Fibroblast of lung (primary cell): ENCODE results near the gene TMEM203. TPM values are rescaled to one million over a fixed set of nuclear protein-coding genes. Genes with fewer than 3 reads are reported as not detected.

Source experiments
- DNase-seq, 2 donors: peaks; one replicate each; pipeline versions ENCODE4 v3.0.0 to v3.0.0-alpha.2; 2010; ENCODE audit warnings: low read depth in 2 of 2
- H2AFZ ChIP-seq: 2 replicates; pipeline ENCODE4 v1.5.1; 2012; ENCODE audit warnings: low read length, control low read depth, inconsistent platforms
- H3K27ac ChIP-seq: 2 replicates; pipeline ENCODE4 v1.5.1; 2011; ENCODE audit warnings: low read length, control low read depth; ENCODE audit not compliant: insufficient read depth
- H3K27me3 ChIP-seq: 2 replicates; pipeline ENCODE4 v1.5.1; 2011; ENCODE audit warnings: mild to moderate bottlenecking, low read length; ENCODE audit not compliant: control insufficient read depth, insufficient read depth
- H3K36me3 ChIP-seq: 2 replicates; pipeline ENCODE4 v1.5.1; 2011; ENCODE audit warnings: low read length; ENCODE audit not compliant: control insufficient read depth, insufficient read depth
- H3K4me1 ChIP-seq: 2 replicates; pipeline ENCODE4 v1.5.1; 2011; ENCODE audit warnings: low read length; ENCODE audit not compliant: control insufficient read depth, insufficient read depth; ENCODE audit errors: extremely low read depth
- H3K4me2 ChIP-seq: 2 replicates; pipeline ENCODE4 v1.5.1; 2011; ENCODE audit warnings: low read length, control low read depth; ENCODE audit not compliant: insufficient read depth; ENCODE audit errors: extremely low read depth
- H3K4me3 ChIP-seq, 4 experiments: fragments of 200-600 bp in 1 of 4; sonication (generic) in 1 of 4; replicated peaks in 1 of 4; 2 replicates each; pipeline ENCODE4 v1.5.1; 2011 to 2016; ENCODE audit warnings: low read length in 4 of 4, low read depth in 3 of 4, mild to moderate bottlenecking in 3 of 4, control low read depth in 2 of 4, inconsistent platforms in 1 of 4, mixed read lengths in 1 of 4; ENCODE audit not compliant: insufficient read depth in 1 of 4; ENCODE audit errors: control extremely low read depth in 1 of 4
- H3K79me2 ChIP-seq: 2 replicates; pipeline ENCODE4 v1.5.1; 2012; ENCODE audit warnings: mild to moderate bottlenecking, low read length, inconsistent platforms; ENCODE audit not compliant: control insufficient read depth, insufficient read depth
- H3K9ac ChIP-seq: 2 replicates; pipeline ENCODE4 v1.5.1; 2011; ENCODE audit warnings: mild to moderate bottlenecking, low read length, control low read depth; ENCODE audit not compliant: insufficient read depth
- H3K9me3 ChIP-seq: 2 replicates; pipeline ENCODE4 v1.5.1; 2012; ENCODE audit warnings: low read depth, low read length; ENCODE audit not compliant: control insufficient read depth, insufficient read depth
- H4K20me1 ChIP-seq: 2 replicates; pipeline ENCODE4 v1.5.1; 2011; ENCODE audit warnings: low read length; ENCODE audit not compliant: control insufficient read depth, insufficient read depth; ENCODE audit errors: extremely low read depth
- CTCF ChIP-seq, 2 donors: IDR thresholded peaks in 1 of 2; conservative IDR thresholded peaks in 1 of 2; 1 replicate in 1 of 2; 2 replicates in 1 of 2; pipeline ENCODE4 v1.5.1; 2011 to 2012; ENCODE audit warnings: low read length in 2 of 2, control low read depth in 1 of 2, inconsistent platforms in 1 of 2, low read depth in 1 of 2, mild to moderate bottlenecking in 1 of 2
- EZH2 ChIP-seq: IDR thresholded peaks from 2 replicates; pipeline ENCODE4 v1.5.1; 2012; ENCODE audit warnings: low read length, control low read depth, mild to moderate bottlenecking; ENCODE audit errors: missing control alignments
- polyA plus RNA-seq, 2 donors: library from polyadenylated mRNA; depleted of rRNA in 1 of 2; stranded (reverse) in 1 of 2; unstranded in 1 of 2; fragments of >200 nt; gene quantifications; 2 replicates each; pipeline ENCODE4 v1.2.1, GENCODE V29; 2011 to 2012; ENCODE audit warnings: missing spikeins in 1 of 2
- total RNA-seq: library from RNA; depleted of rRNA; stranded (reverse); fragments of >200 nt; gene quantifications from 2 replicates; pipeline ENCODE4 v1.2.1, GENCODE V29; 2014

TMEM203 gene
- total and polyA plus RNA-seq, 2 donors (not counting 1 experiment from before 2014, with no cell fraction given): 36.3 to 38.6 TPM

GRCh38 chr9:137183980-137184595, 21.4 kb downstream of the TMEM203 start:
- Histone ChIP-seq H3K79me2 (peaks cover 15% of the 10 kb centered on the region), H3K4me2 (no peak overlapping the region), H3K4me3 (no peak overlapping the region), H3K27me3 (no peaks in the 10 kb centered on the region), H3K36me3 (peaks cover 39% of the 10 kb centered on the region), H4K20me1 (no peaks in the 10 kb centered on the region), H3K27ac (no peak overlapping the region), H3K9me3 (no peaks in the 10 kb centered on the region), H2AFZ (no peak overlapping the region), H3K9ac (no peak overlapping the region), H3K4me1 (peaks cover 12% of the 10 kb centered on the region)
- no peak for DNase-seq
- TF ChIP-seq CTCF (conservative IDR thresholded peaks at IDR 0.05 in 1 of 2, IDR thresholded peaks at IDR 0.05 in 1 of 2; ENCODE audit: low read depth in 1 of 2, low read length in 2 of 2) (no peak), EZH2 (no peak)

GRCh38 chr9:137182836-137183235, 22.6 kb downstream of the TMEM203 start:
- no peak overlapping the region for H3K27ac ChIP-seq
- no peaks in the 10 kb centered on the region for H3K9me3 ChIP-seq
- no peaks in the 10 kb centered on the region for H3K27me3 ChIP-seq
- H3K9ac ChIP-seq: no peak overlapping the region
- no peaks in the 10 kb centered on the region for H4K20me1 ChIP-seq
- H3K36me3 ChIP-seq: peaks cover 39% of the 10 kb centered on the region
- no peak for DNase-seq
- no peak overlapping the region for H3K4me2 ChIP-seq
- H3K79me2 ChIP-seq: peaks cover 11% of the 10 kb centered on the region
- peaks cover 13% of the 10 kb centered on the region for H3K4me1 ChIP-seq
- no peak overlapping the region for H3K4me3 ChIP-seq
- H2AFZ ChIP-seq: no peak overlapping the region
- no peak for TF ChIP-seq CTCF (conservative IDR thresholded peaks at IDR 0.05 in 1 of 2, IDR thresholded peaks at IDR 0.05 in 1 of 2; ENCODE audit: low read depth in 1 of 2, low read length in 2 of 2)
- no peak for TF ChIP-seq EZH2

- H3K36me3 ChIP-seq: peaks cover 42% of the 10 kb centered on the region
These were observed 23.8 kb downstream of the TMEM203 start for GRCh38 chr9:137181680-137182079.

More at GRCh38 chr9:137181680-137182079, 23.8 kb downstream of the TMEM203 start:
- no peak overlapping the region for H3K4me2 ChIP-seq
- no peaks in the 10 kb centered on the region for H3K9me3 ChIP-seq
- peaks cover 2% of the 10 kb centered on the region for H3K4me1 ChIP-seq
- no peaks in the 10 kb centered on the region for H3K79me2 ChIP-seq
- no peak overlapping the region for H3K4me3 ChIP-seq
- H3K27ac ChIP-seq: no peak overlapping the region
- H2AFZ ChIP-seq: no peak overlapping the region
- no peak for DNase-seq
- H3K27me3 ChIP-seq: no peaks in the 10 kb centered on the region
- H4K20me1 ChIP-seq: no peaks in the 10 kb centered on the region
- no peak overlapping the region for H3K9ac ChIP-seq
- no peak for TF ChIP-seq EZH2
- no peak for TF ChIP-seq CTCF (conservative IDR thresholded peaks at IDR 0.05 in 1 of 2, IDR thresholded peaks at IDR 0.05 in 1 of 2; ENCODE audit: low read depth in 1 of 2, low read length in 2 of 2)
